Inflammatory macrophage (primary cell): ENCODE data around the gene AASS.

Source experiments
- DNase-seq, 2 donors: peaks; one replicate each; pipeline ENCODE4 v3.0.0-alpha.2; 2020 to 2022

Gene AASS

GRCh38 chr7:122103064-122103463 is 41.0 kb downstream of the AASS start:
- no peak for DNase-seq

DNA sequence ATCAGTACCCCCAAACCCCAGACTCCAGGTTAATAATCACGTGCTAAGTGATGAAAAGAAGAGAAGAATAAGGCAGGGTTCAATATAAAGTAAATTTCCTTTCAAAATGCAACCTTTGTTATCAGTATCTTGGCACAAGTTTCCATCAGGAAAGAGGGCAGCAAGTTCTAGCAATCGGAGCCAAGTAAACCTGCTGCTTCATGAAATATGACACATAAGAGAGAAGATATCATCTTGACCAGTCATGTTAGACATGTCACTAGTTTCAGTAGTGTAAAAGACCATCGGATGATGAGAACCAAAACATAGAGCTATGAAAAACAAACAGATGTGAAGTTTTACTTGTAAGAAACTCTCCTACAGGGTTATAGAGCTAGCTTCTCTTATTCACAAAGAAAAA is 44.0 kb downstream of the AASS start:
- DNase-seq: no peak

DNA sequence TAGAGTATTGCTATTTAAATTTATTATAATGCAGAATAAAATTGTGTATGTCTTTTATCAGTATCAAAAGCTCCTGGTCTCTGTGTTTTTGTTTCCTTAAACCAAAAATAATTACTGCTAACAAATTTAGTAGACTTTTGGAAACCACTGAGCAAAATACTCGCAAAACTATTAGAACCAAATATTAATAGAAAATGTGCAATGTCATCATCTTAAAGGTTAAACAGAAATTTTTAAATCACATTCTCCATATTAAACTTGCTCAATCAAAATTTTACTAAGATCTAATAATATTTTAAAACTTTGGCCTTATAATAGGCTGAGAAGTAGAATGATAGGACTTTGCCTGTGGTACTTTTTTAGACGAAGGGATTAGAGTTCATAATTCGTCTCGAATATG is 48.4 kb downstream of the AASS start:
- no peak for DNase-seq

DNA sequence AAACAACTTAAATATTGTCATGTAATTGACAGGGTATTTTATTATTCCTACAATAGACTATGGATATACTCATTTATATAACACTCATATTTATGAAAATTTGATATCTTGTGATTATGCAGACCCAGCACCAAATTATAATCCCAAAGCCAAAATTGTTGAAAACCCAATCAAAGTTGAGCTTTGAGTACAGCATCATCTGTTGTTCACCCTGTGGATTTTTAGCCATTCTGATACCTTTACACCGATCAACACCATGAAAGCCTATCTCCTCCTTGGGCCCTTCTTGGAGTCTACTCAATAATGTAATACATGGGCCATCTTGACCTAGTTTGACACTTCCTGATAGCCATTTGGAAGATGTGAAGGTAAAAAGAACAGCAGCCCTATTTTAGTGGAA is 49.5 kb downstream of the AASS start:
- DNase-seq: no peak

- peak; percentile 73 to 76 for DNase-seq
Measured at GRCh38 chr7:122092964-122093797, 50.9 kb downstream of the AASS start.

DNA sequence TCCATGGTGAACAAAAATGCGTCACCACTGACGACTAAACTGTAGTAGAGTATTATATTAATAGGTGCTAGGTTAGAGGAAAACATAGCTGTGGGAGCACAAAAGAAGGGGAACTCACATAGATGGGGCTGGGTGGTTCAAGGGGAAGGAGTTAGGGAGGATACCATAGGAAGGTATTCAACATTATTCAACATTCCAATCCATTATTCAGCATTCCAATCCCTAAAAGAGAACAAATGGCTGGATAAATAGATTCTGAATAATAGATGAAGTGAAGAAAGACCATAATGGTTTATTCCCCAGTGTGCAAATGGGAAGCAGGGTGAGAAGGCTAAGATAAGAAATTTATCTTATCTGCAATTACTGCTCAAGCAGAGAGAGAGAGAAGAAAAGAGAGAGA is 61.4 kb downstream of the AASS start:
- no peak for DNase-seq

- DNase-seq: no peak
Measured at GRCh38 chr7:122082160-122082559, 61.9 kb downstream of the AASS start.

- no peak for DNase-seq
Measured at GRCh38 chr7:122073635-122074034, 70.4 kb downstream of the AASS start.

GRCh38 chr7:122072924-122073599 is 71.0 kb downstream of the AASS start:
- no peak for DNase-seq

DNA sequence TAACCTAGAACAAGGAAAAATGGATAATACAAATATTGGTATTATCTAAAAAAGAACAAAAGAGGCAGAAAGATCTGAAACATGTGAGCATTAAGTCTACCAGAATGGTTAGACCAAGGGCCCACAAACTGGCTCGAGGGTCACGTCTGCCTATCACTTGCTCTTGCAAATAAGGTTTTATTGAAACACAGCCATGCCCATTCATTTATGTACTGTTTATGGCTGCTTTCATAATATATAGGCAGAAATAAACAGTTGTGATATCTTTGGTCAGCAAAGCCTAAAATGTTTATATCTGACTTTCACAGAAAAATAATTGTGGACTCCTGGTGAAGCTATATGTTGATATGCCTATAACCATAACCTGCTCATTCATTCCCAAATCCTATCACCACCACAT is 71.8 kb downstream of the AASS start:
- no peak for DNase-seq

- no peak for DNase-seq
Measured at GRCh38 chr7:122070834-122071233, 73.2 kb downstream of the AASS start.

DNA sequence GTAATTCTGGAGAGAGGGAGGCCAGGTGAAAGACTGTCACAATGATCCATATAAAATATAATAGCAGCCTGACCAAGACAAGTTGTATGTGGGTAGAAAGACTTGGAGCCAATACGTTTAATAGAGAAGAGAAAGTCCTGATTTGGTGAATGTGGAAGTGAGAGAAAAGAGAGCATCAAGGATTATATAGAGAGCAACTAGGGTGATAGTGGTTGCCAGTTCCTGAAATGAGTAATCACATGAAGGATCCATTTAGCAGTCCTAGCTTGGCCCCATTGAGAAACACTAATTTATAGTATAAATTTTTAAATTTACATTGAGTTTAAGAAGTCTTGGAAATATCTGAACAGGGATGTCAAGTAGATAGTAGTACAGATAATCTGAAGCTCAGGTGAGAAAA is 74.0 kb downstream of the AASS start:
- no peak for DNase-seq

- no peak for DNase-seq
Measured at GRCh38 chr7:122068999-122069398, 75.0 kb downstream of the AASS start.

- DNase-seq: no peak
Measured at GRCh38 chr7:122068046-122068445, 76.0 kb downstream of the AASS start.

GRCh38 chr7:122067077-122067476 is 77.0 kb downstream of the AASS start:
- no peak for DNase-seq

DNA sequence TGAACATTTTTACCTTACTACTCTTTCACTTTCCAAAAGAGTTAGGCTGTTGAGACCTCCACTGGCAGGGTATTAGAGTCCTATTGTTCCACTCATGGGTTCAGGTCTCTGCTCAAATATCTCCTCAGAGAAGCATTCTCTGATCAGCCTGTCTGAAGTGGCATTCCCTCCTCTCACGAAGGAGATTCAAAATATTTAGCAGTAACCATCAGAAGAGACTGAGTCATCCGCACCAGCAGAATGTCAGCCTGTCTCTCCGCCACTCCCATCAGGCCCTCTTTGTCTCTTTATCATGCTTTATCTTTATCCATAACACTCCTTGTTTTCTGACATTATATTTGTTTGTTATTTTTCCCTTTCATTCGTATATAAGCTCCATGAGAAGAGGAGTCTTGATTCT is 79.1 kb downstream of the AASS start:
- DNase-seq: no peak

- DNase-seq: no peak
Measured at GRCh38 chr7:122063146-122063545, 80.9 kb downstream of the AASS start.

DNA sequence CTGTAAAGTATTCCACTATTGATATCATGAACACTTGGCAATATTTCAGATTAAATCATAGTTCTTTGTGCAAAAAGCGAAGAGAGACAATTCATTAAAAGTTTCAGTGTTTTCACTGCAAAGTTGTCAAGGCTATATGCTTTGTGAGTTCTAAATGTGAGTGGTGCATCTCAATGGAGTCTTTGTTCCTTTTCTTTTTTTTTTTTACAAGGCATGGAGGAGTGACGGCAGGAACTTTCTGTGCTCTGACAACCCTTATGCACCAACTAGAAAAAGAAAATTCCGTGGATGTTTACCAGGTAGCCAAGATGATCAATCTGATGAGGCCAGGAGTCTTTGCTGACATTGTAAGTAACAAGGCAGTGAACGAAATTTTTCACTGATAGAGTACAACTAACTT is 84.5 kb downstream of the AASS start:
- no peak for DNase-seq

GRCh38 chr7:122056977-122057376 is 87.1 kb downstream of the AASS start:
- no peak for DNase-seq

- no peak for DNase-seq
Measured at GRCh38 chr7:122055073-122055472, 89.0 kb downstream of the AASS start.

GRCh38 chr7:122054393-122054792 is 89.7 kb downstream of the AASS start:
- no peak for DNase-seq

- no peak for DNase-seq
Measured at GRCh38 chr7:122046402-122046801, 97.6 kb downstream of the AASS start.

GRCh38 chr7:122040147-122040546 is 103.9 kb downstream of the AASS start:
- no peak for DNase-seq

GRCh38 chr7:122038904-122039303 is 105.1 kb downstream of the AASS start:
- DNase-seq: no peak
